Body of pancreas (tissue), 4 donors: ENCODE data around the gene CREBZF. TPM values are rescaled to one million over a fixed set of nuclear protein-coding genes. Genes with fewer than 3 reads are reported as not detected.
A peak's percentile ranks its signal among the peaks of the same experiment; 100 is the strongest.

Experiments used
- ATAC-seq: fragments of 150-250 bp; one replicate; pipeline ENCODE4 v1.9.1; 2016
- DNase-seq, 4 donors: peaks; one replicate each; pipeline ENCODE4 v3.0.0-alpha.2; 2019
- H3K27ac ChIP-seq, 4 donors: fragments of 200-600 bp; sonication (generic); 1 replicate in 3 of 4; 2 replicates in 1 of 4; pipeline versions ENCODE4 v1.5.1 to v1.6.1; 2016 to 2019; ENCODE audit warnings: mild to moderate bottlenecking in 1 of 4, mixed read lengths in 1 of 4, moderate library complexity in 1 of 4
- H3K27me3 ChIP-seq, 2 donors: fragments of 200-600 bp; sonication (generic); one replicate each; pipeline ENCODE4 v1.6.0; 2016; ENCODE audit warnings: mild to moderate bottlenecking in 1 of 2
- H3K36me3 ChIP-seq, 2 donors: fragments of 200-600 bp; sonication (generic); replicated peaks in 1 of 2; 2 replicates each; pipeline ENCODE4 v1.5.1; 2016; ENCODE audit warnings: low read depth in 2 of 2; ENCODE audit not compliant: insufficient read depth in 1 of 2
- H3K4me1 ChIP-seq: fragments of 200-600 bp; sonication (generic); one replicate; pipeline ENCODE4 v1.6.0; 2016
- H3K4me3 ChIP-seq, 2 donors: fragments of 200-600 bp; sonication (generic); 1 replicate in 1 of 2; 2 replicates in 1 of 2; pipeline ENCODE4 v1.5.1; 2016 to 2019
- H3K9me3 ChIP-seq, 3 donors: fragments of 200-600 bp; sonication (generic); 1 replicate in 2 of 3; 2 replicates in 1 of 3; pipeline ENCODE4 v1.5.1; 2016
- CTCF ChIP-seq, 7 experiments: fragments of 450-650 bp in 4 of 7; fragments of 200-600 bp in 3 of 7; sonication (generic) in 3 of 7; IDR thresholded peaks; one replicate each; pipeline ENCODE4 v1.5.1; 2016 to 2019; ENCODE audit warnings: antibody characterized with exemption in 7 of 7
- POLR2A ChIP-seq, 3 donors: fragments of 450-650 bp; IDR thresholded peaks; one replicate each; pipeline ENCODE4 v1.6.1; 2016; ENCODE audit warnings: antibody characterized with exemption in 3 of 3, mild to moderate bottlenecking in 2 of 3
- WGBS, 2 donors: methylation state at CpG; one replicate each; pipeline ENCODE4 v1.1.5; 2017; 5-methylcytosine and 5-hydroxymethylcytosine counted together
- intact Hi-C: fragments of 100-400 bp; cut with DNase I; formaldehyde crosslinking; loops from one replicate; pipeline ENCODE4 v1.15.1; 2023
- total RNA-seq, 2 donors: library from RNA; depleted of rRNA; stranded (reverse); fragments of >200 nt; gene quantifications; one replicate each; pipeline ENCODE4 v1.1.0, GENCODE V29; 2016

CREBZF gene
- total RNA-seq, 2 donors from 2014 or later = 65.9 to 151 TPM

- peak; percentile 73 for ATAC-seq
- H3K36me3 ChIP-seq = no peaks in the 10 kb centered on the region
- peaks cover 44% of the 10 kb centered on the region for H3K4me1 ChIP-seq
- TF ChIP-seq CTCF (IDR thresholded peaks at IDR 0.05) (peak; percentile 49 to 84 (median 72)), POLR2A (IDR thresholded peaks at IDR 0.05) (no peak)
- H3K27me3 ChIP-seq = no peaks in the 10 kb centered on the region
- H3K27ac ChIP-seq = peak overlapping the region; percentile 91 to 98 (median 96)
- H3K9me3 ChIP-seq = no peaks in the 10 kb centered on the region
- WGBS, 2 donors = 0% methylated on average over 45 to 73 of the region's 73 CpGs
- intact Hi-C loops = no loop called here
- DNase-seq = peak; percentile 83 to 87 (median 86)
- H3K4me3 ChIP-seq = peak overlapping the region; percentile 69 to 80
Measured at GRCh38 chr11:85663753-85664614, 945 bp downstream of the CREBZF start.

- intact Hi-C loops = no loop called here
- 1 to 3% methylated on average over 10 of the region's 10 CpGs for WGBS, 2 donors
- H3K27me3 ChIP-seq = no peaks in the 10 kb centered on the region
- peaks cover 50% of the 10 kb centered on the region for H3K4me1 ChIP-seq
- DNase-seq (no peak), ATAC-seq (no peak)
- no peaks in the 10 kb centered on the region for H3K9me3 ChIP-seq
- H3K36me3 ChIP-seq = no peaks in the 10 kb centered on the region
- TF ChIP-seq CTCF (IDR thresholded peaks at IDR 0.05) = no peak
- no peak for TF ChIP-seq POLR2A (IDR thresholded peaks at IDR 0.05)
- peak overlapping the region; percentile 91 to 98 (median 96) for H3K27ac ChIP-seq
- peak overlapping the region; percentile 69 to 80 for H3K4me3 ChIP-seq
Measured at GRCh38 chr11:85663080-85663752, 1.7 kb downstream of the CREBZF start.

DNA sequence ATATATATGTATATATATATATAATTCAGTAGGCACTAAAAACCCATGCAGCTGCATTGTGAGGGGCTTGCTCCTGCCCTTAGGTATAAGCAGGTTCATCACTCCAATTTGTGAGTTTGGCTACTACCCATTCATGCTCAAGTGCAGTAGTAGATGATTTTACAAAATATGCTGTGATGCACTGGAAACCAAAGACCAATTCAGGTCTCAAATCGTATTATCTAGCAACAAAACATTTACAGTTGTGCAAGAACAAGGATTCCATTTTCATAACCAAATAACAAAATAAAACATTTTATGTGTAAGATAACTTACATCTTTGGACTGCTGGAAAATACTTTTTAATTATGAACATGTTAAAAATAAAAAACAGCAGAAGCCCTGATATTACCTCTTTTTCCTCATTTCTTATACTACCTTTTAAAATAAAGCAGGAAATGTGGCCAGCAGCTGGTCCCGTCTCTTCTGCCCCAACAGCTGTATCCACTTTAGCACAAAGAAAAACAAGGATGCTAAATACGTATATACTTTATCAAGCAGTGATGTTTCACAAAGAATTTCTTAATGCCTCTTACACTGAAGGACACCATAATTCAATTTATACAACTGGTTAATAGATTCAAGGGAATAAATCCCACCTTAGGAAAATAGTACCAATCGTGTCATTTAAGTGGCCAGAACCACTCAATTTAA is 2.8 kb downstream of the CREBZF start:
- intact Hi-C loops = no loop called here
- Histone ChIP-seq H3K9me3 (no peaks in the 10 kb centered on the region), H3K36me3 (no peaks in the 10 kb centered on the region), H3K27ac (no peak overlapping the region), H3K4me1 (peaks cover 54% of the 10 kb centered on the region), H3K4me3 (peak overlapping the region in 1 of 2 donors; percentile 69), H3K27me3 (no peaks in the 10 kb centered on the region)
- DNase-seq (no peak), ATAC-seq (no peak)
- TF ChIP-seq POLR2A (IDR thresholded peaks at IDR 0.05) (no peak), CTCF (IDR thresholded peaks at IDR 0.05) (no peak)
- 2 to 8% methylated on average over 4 of the region's 4 CpGs for WGBS, 2 donors

GRCh38 chr11:85658180-85658579 is 6.7 kb downstream of the CREBZF start:
- Histone ChIP-seq H3K4me1 (peaks cover 48% of the 10 kb centered on the region), H3K4me3 (no peak overlapping the region), H3K27me3 (no peaks in the 10 kb centered on the region), H3K27ac (no peak overlapping the region), H3K9me3 (no peaks in the 10 kb centered on the region), H3K36me3 (peaks cover 0 to 4% of the 10 kb centered on the region in 2 donors)
- 19 to 29% methylated on average over 1 of the region's 1 CpG for WGBS, 2 donors
- no peak for ATAC-seq
- TF ChIP-seq POLR2A (IDR thresholded peaks at IDR 0.05) = no peak
- no peak for TF ChIP-seq CTCF (IDR thresholded peaks at IDR 0.05)
- no peak for DNase-seq
- intact Hi-C loops = no loop called here
